PC-9 (cell line): ENCODE measurements around the gene PODXL2. TPM values are rescaled to one million over a fixed set of nuclear protein-coding genes. Genes with fewer than 3 reads are reported as not detected.

Experiments used
- BruUV-seq: library from RNA; stranded (reverse); fragments of 400-500 nt; replicated peaks from 2 replicates; lab custom pipeline; 2021; lab: Mats Ljungman, UMichigan
- CTCF ChIA-PET: fragments of 300-600 bp; sonication (Branson Sonifier 250); formaldehyde crosslinking; loops from one replicate; lab custom pipeline; 2022; ENCODE audit warnings: antibody characterized with exemption; lab: Charles Lee
- POLR2A ChIA-PET: fragments of 300-600 bp; sonication (Branson Sonifier 250); formaldehyde crosslinking; loops from one replicate; lab custom pipeline; 2022; ENCODE audit warnings: antibody characterized with exemption; ENCODE audit not compliant: unreplicated experiment; lab: Charles Lee
- DNase-seq, 2 experiments: peaks; one replicate each; pipeline versions ENCODE4 v3.0.0 to v3.0.0-alpha.2; 2015 to 2022; ENCODE audit warnings: mixed read lengths in 1 of 2
- H2AFZ ChIP-seq: fragments of 200-600 bp; sonication (generic); 2 replicates; pipeline ENCODE4 v1.8.1; 2017; ENCODE audit warnings: antibody characterized with exemption
- H3F3A ChIP-seq: fragments of 200-600 bp; sonication (generic); 2 replicates; pipeline ENCODE4 v1.8.1; 2017; ENCODE audit warnings: antibody characterized with exemption, mild to moderate bottlenecking, low read depth; ENCODE audit not compliant: insufficient read depth
- H3K27ac ChIP-seq: fragments of 200-600 bp; sonication (generic); 2 replicates; pipeline ENCODE4 v1.6.1; 2016; ENCODE audit warnings: mixed run types
- H3K27me3 ChIP-seq: fragments of 200-600 bp; sonication (generic); 2 replicates; pipeline ENCODE4 v1.6.1; 2016; ENCODE audit warnings: low read depth, mixed run types; ENCODE audit not compliant: insufficient read depth
- H3K36me3 ChIP-seq: fragments of 200-600 bp; sonication (generic); 2 replicates; pipeline ENCODE4 v1.6.1; 2016; ENCODE audit warnings: low read depth, mixed run types
- H3K4me1 ChIP-seq: fragments of 200-600 bp; sonication (generic); replicated peaks from 2 replicates; pipeline ENCODE4 v1.6.1; 2016; ENCODE audit warnings: mixed run types; ENCODE audit not compliant: insufficient read depth
- H3K4me2 ChIP-seq: fragments of 200-600 bp; sonication (generic); 2 replicates; pipeline ENCODE4 v1.6.1; 2017; ENCODE audit warnings: mixed run types
- H3K4me3 ChIP-seq: fragments of 200-600 bp; sonication (generic); 2 replicates; pipeline ENCODE4 v1.6.1; 2016; ENCODE audit warnings: mixed run types
- H3K79me2 ChIP-seq: fragments of 200-600 bp; sonication (generic); 2 replicates; pipeline ENCODE4 v1.6.1; 2017; ENCODE audit warnings: low read depth, mixed run types
- H3K9me2 ChIP-seq: fragments of 200-600 bp; sonication (generic); 2 replicates; pipeline ENCODE4 v1.8.1; 2017; ENCODE audit warnings: mild to moderate bottlenecking; ENCODE audit not compliant: insufficient read depth
- H3K9me3 ChIP-seq: fragments of 200-600 bp; sonication (generic); 2 replicates; pipeline ENCODE4 v1.8.1; 2016; ENCODE audit warnings: low read depth; ENCODE audit not compliant: insufficient read depth
- H4K20me1 ChIP-seq: fragments of 200-600 bp; sonication (generic); 2 replicates; pipeline ENCODE4 v1.8.1; 2017; ENCODE audit not compliant: insufficient read depth
- CTCF ChIP-seq: fragments of 200-600 bp; sonication (generic); conservative IDR thresholded peaks from 2 replicates; pipeline ENCODE4 v1.6.1; 2017; ENCODE audit warnings: mixed run types, antibody characterized with exemption, mild to moderate bottlenecking, moderate library complexity
- EZH2 ChIP-seq: fragments of 200-600 bp; sonication (generic); IDR thresholded peaks from 2 replicates; pipeline ENCODE4 v1.8.0; 2017; ENCODE audit warnings: antibody characterized with exemption, low read depth
- intact Hi-C: fragments of 100-400 bp; cut with micrococcal nuclease; formaldehyde crosslinking; loops from one replicate; pipeline ENCODE4 v1.10.0; 2022; ENCODE audit not compliant: unreplicated experiment
- total RNA-seq: library from RNA; stranded (reverse); gene quantifications from 2 replicates; pipeline ENCODE4 v1.2.3, GENCODE V29; 2021

PODXL2 gene
- total RNA-seq, 1 experiment from 2014 or later, result 11.9 TPM

GRCh38 chr3:127655641-127656040, 26.7 kb downstream of the PODXL2 start:
- H3K27ac ChIP-seq, result peak overlapping the region; percentile 31
- H3K79me2 ChIP-seq, result no peaks in the 10 kb centered on the region
- intact Hi-C loops, result no loop called here
- H3K9me2 ChIP-seq, result no peaks in the 10 kb centered on the region
- H2AFZ ChIP-seq, result no peak overlapping the region
- H3K4me2 ChIP-seq, result 0 out of 2 replicates have a peak overlapping the region, but pooled peaks have one; percentile 29
- peaks cover 26% of the 10 kb centered on the region for H3K4me1 ChIP-seq
- no peak overlapping the region for H3K4me3 ChIP-seq
- no peak for DNase-seq
- H4K20me1 ChIP-seq, result no peaks in the 10 kb centered on the region
- no peaks in the 10 kb centered on the region for H3K27me3 ChIP-seq
- H3K36me3 ChIP-seq, result no peaks in the 10 kb centered on the region
- no peaks in the 10 kb centered on the region for H3K9me3 ChIP-seq
- TF ChIP-seq EZH2, result no peak
- no peak for TF ChIP-seq CTCF
- ChIA-PET POLR2A (no interaction called here), CTCF (interaction anchor here (1.1 kb wide), 1 partner anchor 39 kb away, joined by 3 read pairs; no protein-coding TSS in a partner anchor)
- BruUV-seq, result no TSS peak
- peaks cover 12% of the 10 kb centered on the region for H3F3A ChIP-seq

GRCh38 chr3:127656906-127657305, 27.9 kb downstream of the PODXL2 start:
- Histone ChIP-seq H3F3A (peaks cover 12% of the 10 kb centered on the region), H3K27me3 (no peaks in the 10 kb centered on the region), H2AFZ (no peak overlapping the region), H4K20me1 (no peaks in the 10 kb centered on the region), H3K36me3 (no peaks in the 10 kb centered on the region), H3K4me3 (no peak overlapping the region), H3K9me2 (no peaks in the 10 kb centered on the region), H3K27ac (no peak overlapping the region), H3K9me3 (no peaks in the 10 kb centered on the region), H3K4me2 (no peak overlapping the region), H3K79me2 (no peaks in the 10 kb centered on the region), H3K4me1 (peaks cover 26% of the 10 kb centered on the region)
- TF ChIP-seq CTCF (no peak), EZH2 (no peak)
- DNase-seq, result no peak
- intact Hi-C loops, result no loop called here
- CTCF ChIA-PET, result interaction anchor here (0.6 kb wide), 1 partner anchor 136 kb away, joined by 9 read pairs; no protein-coding TSS in a partner anchor
- POLR2A ChIA-PET, result no interaction called here
- BruUV-seq, result no TSS peak

GRCh38 chr3:127658234-127658633, 29.2 kb downstream of the PODXL2 start:
- Histone ChIP-seq H3K79me2 (no peaks in the 10 kb centered on the region), H3K4me3 (no peak overlapping the region), H3K9me2 (no peaks in the 10 kb centered on the region), H4K20me1 (no peaks in the 10 kb centered on the region), H2AFZ (no peak overlapping the region), H3K36me3 (no peaks in the 10 kb centered on the region), H3K27ac (no peak overlapping the region), H3K4me1 (peaks cover 26% of the 10 kb centered on the region), H3F3A (peaks cover 12% of the 10 kb centered on the region), H3K9me3 (no peaks in the 10 kb centered on the region), H3K27me3 (no peaks in the 10 kb centered on the region), H3K4me2 (no peak overlapping the region)
- no peak for DNase-seq
- ChIA-PET CTCF (interaction anchor here (0.6 kb wide), 1 partner anchor 62 kb away, joined by 6 read pairs; no protein-coding TSS in a partner anchor), POLR2A (no interaction called here)
- no peak for TF ChIP-seq CTCF
- no peak for TF ChIP-seq EZH2
- intact Hi-C loops, result no loop called here
- BruUV-seq, result no TSS peak
